ENCODE measurements around the gene ZNF503. TPM values are rescaled to one million over a fixed set of nuclear protein-coding genes. Genes with fewer than 3 reads are reported as not detected.
"Not testable (repeated sequence)": the region's sequence is repeated elsewhere in the genome, so short reads cannot be mapped to it uniquely, and the experiment has no call there.

The ZNF503 gene
- total RNA-seq, 1 donor from 2014 or later = 38.5 TPM

DNA sequence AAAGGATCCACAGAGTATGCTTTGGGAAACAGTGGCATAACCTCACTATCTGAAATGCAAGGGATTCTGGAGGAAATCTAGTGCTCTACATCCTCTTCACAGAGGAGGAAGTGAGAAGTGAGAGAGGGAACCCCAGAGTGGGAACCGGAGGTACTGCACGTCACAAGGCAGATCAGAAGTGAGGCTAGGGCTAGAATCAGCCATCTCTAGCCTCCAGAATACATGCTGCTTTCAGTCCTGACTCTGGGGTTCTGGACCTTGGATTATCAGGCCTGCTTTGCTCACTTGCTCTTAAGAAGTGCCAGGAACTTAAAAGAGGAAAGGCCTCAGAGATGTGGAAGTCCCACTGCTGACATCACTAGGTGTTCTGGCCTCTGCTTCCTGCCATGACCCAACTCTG lies 25.7 kb downstream of the ZNF503 start:
- DNase-seq (ENCODE audit: extremely low spot score, unreplicated experiment) = no peak
- no peak for TF ChIP-seq CTCF (IDR thresholded peaks at IDR 0.05)
- no peaks in the 10 kb centered on the region for H3K9me3 Mint-ChIP-seq (ENCODE audit: unreplicated experiment)
- peaks cover 28% of the 10 kb centered on the region for H3K27me3 Mint-ChIP-seq (ENCODE audit: unreplicated experiment)
- H3K4me1 Mint-ChIP-seq (ENCODE audit: unreplicated experiment) = no peaks in the 10 kb centered on the region
- no peak overlapping the region for H3K4me3 Mint-ChIP-seq (ENCODE audit: unreplicated experiment)
- no peak overlapping the region for H3K27ac Mint-ChIP-seq (ENCODE audit: unreplicated experiment)
- H3K36me3 Mint-ChIP-seq (ENCODE audit: unreplicated experiment) = no peaks in the 10 kb centered on the region

DNA sequence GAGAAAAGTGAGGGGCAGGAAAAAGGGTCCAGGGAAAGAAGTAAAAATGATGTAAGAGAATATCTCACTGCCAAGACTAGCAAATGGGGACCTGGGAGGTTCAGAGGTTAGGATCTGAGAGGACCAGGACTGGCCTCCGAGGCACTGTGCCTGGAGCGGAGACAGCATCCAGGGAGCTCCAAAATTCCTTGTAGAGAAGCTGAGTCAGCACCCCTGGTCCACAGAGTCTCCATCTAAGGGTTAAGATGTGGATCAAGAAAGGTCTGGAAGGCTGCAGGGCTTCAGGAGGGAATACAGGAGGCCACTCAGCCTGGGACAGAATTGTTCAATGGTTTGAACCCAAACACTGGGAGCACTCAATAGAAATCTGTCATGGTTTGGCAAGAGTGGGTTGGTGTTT lies 30.6 kb downstream of the ZNF503 start:
- Mint-ChIP-seq H3K4me1 (ENCODE audit: unreplicated experiment) (no peaks in the 10 kb centered on the region), H3K36me3 (ENCODE audit: unreplicated experiment) (no peaks in the 10 kb centered on the region), H3K27me3 (ENCODE audit: unreplicated experiment) (peaks cover 37% of the 10 kb centered on the region), H3K9me3 (ENCODE audit: unreplicated experiment) (no peaks in the 10 kb centered on the region), H3K27ac (ENCODE audit: unreplicated experiment) (no peak overlapping the region), H3K4me3 (ENCODE audit: unreplicated experiment) (no peak overlapping the region)
- DNase-seq (ENCODE audit: extremely low spot score, unreplicated experiment) = no peak
- no peak for TF ChIP-seq CTCF (IDR thresholded peaks at IDR 0.05)

GRCh38 chr10:75369838-75370237 lies 31.7 kb downstream of the ZNF503 start:
- not testable (repeated sequence) for DNase-seq (ENCODE audit: extremely low spot score, unreplicated experiment); H3K4me3 Mint-ChIP-seq (ENCODE audit: unreplicated experiment); H3K9me3 Mint-ChIP-seq (ENCODE audit: unreplicated experiment); H3K4me1 Mint-ChIP-seq (ENCODE audit: unreplicated experiment); H3K36me3 Mint-ChIP-seq (ENCODE audit: unreplicated experiment); H3K27ac Mint-ChIP-seq (ENCODE audit: unreplicated experiment)
- peaks cover 37% of the 10 kb centered on the region for H3K27me3 Mint-ChIP-seq (ENCODE audit: unreplicated experiment)

- H3K27ac Mint-ChIP-seq (ENCODE audit: unreplicated experiment) = no peak overlapping the region
- H3K36me3 Mint-ChIP-seq (ENCODE audit: unreplicated experiment) = no peaks in the 10 kb centered on the region
- no peak for DNase-seq (ENCODE audit: extremely low spot score, unreplicated experiment)
- H3K4me1 Mint-ChIP-seq (ENCODE audit: unreplicated experiment) = no peaks in the 10 kb centered on the region
- H3K4me3 Mint-ChIP-seq (ENCODE audit: unreplicated experiment) = no peak overlapping the region
- no peaks in the 10 kb centered on the region for H3K9me3 Mint-ChIP-seq (ENCODE audit: unreplicated experiment)
- H3K27me3 Mint-ChIP-seq (ENCODE audit: unreplicated experiment) = peaks cover 27% of the 10 kb centered on the region
- no peak for TF ChIP-seq CTCF (IDR thresholded peaks at IDR 0.05)
Observed at GRCh38 chr10:75367901-75368300, 33.7 kb downstream of the ZNF503 start.

GRCh38 chr10:75367021-75367487 lies 34.5 kb downstream of the ZNF503 start:
- H3K4me3 Mint-ChIP-seq (ENCODE audit: unreplicated experiment) = no peak overlapping the region
- no peak for TF ChIP-seq CTCF (IDR thresholded peaks at IDR 0.05)
- H3K27me3 Mint-ChIP-seq (ENCODE audit: unreplicated experiment) = peaks cover 21% of the 10 kb centered on the region
- no peaks in the 10 kb centered on the region for H3K36me3 Mint-ChIP-seq (ENCODE audit: unreplicated experiment)
- DNase-seq (ENCODE audit: extremely low spot score, unreplicated experiment) = no peak
- no peaks in the 10 kb centered on the region for H3K4me1 Mint-ChIP-seq (ENCODE audit: unreplicated experiment)
- H3K27ac Mint-ChIP-seq (ENCODE audit: unreplicated experiment) = no peak overlapping the region
- no peaks in the 10 kb centered on the region for H3K9me3 Mint-ChIP-seq (ENCODE audit: unreplicated experiment)

DNA sequence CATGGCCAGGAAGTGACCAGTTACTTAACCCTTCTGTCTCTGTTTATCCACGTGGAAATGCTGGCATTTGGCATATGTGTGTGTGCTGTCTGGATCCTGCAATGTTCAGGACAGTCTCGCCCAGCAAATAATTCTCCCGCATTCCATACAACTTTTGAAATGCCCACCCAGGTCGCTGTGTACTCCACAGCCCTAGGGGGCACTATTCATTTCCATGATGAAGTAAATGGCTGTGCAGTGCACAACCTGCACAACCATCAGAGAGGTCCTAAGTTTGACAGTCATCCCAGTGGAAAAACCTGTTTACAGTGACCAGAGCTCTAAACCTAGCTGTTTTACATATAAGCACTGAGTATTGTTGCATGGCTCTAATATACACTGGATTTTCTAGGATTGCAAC lies 38.1 kb downstream of the ZNF503 start:
- Mint-ChIP-seq H3K4me1 (ENCODE audit: unreplicated experiment) (peaks cover 12% of the 10 kb centered on the region), H3K4me3 (ENCODE audit: unreplicated experiment) (no peak overlapping the region)

DNA sequence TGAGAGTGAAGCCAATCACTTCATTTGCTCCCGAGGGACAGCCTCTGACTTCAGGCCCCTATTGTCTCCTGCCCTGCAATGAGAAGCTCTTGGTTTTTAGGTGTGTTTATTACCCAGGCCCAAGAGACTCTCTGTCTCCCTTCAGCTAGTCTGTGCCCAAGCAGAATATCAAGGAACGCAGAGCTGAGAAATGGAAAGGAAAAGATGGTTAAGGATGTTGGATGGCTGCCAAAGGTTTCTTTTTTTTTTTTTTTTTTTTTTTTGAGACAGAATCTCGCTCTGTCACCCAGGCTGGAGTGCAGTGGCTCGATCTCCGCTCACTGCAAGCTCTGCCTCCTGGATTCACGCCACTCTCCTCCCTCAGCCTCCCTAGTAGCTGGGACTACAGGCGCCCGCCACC lies 41.7 kb downstream of the ZNF503 start:
- H3K27me3 Mint-ChIP-seq (ENCODE audit: unreplicated experiment); H3K9me3 Mint-ChIP-seq (ENCODE audit: unreplicated experiment); H3K36me3 Mint-ChIP-seq (ENCODE audit: unreplicated experiment); DNase-seq (ENCODE audit: extremely low spot score, unreplicated experiment); H3K27ac Mint-ChIP-seq (ENCODE audit: unreplicated experiment); H3K4me3 Mint-ChIP-seq (ENCODE audit: unreplicated experiment): not testable (repeated sequence)
- H3K4me1 Mint-ChIP-seq (ENCODE audit: unreplicated experiment) = peaks cover 12% of the 10 kb centered on the region

More for the DNA sequence above, 38.1 kb downstream of the ZNF503 start:
- peaks cover 7% of the 10 kb centered on the region for H3K27me3 Mint-ChIP-seq (ENCODE audit: unreplicated experiment)
- no peak for DNase-seq (ENCODE audit: extremely low spot score, unreplicated experiment)
- no peaks in the 10 kb centered on the region for H3K9me3 Mint-ChIP-seq (ENCODE audit: unreplicated experiment)
- no peak for TF ChIP-seq CTCF (IDR thresholded peaks at IDR 0.05)
- H3K36me3 Mint-ChIP-seq (ENCODE audit: unreplicated experiment) = no peaks in the 10 kb centered on the region
- no peak overlapping the region for H3K27ac Mint-ChIP-seq (ENCODE audit: unreplicated experiment)
